ENCODE measurements around the gene HHIPL1.

The HHIPL1 gene

DNA sequence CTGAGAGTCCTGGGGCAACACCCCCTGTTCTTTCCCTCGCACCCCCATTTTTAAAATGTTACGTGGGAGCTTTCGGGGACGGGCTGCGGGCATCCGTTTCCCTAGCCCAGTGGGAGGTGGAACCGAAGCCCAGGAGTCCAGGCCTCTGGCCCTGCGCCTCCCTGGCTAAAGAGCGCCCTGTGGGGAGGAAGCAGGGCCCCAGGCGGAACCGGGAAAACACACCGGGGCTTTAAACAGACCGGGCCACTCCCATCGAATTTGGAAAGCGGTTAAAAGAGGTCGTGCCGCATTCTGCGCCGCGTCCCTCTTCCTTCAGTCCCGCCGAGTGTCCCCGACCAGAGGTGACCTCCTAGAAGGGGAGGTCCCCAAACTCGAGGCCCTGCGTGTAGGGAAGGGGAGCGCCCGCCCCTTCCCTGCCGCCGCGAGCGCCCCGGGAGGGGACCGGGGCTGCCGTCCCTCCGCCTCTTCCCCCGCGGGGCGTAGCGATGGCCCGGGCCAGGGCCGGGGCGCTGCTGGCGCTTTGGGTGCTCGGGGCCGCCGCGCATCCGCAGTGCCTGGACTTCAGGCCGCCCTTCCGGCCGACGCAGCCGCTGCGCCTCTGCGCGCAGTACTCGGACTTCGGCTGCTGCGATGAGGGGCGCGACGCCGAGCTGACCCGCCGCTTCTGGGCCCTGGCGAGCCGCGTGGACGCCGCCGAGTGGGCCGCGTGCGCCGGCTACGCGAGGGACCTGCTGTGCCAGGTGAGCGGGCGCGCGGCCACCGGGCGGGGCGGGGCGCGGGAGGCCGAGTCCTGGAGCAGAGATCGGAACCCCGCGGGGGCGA, at the start of gene HHIPL1:
Gene HHIPL1 (plus strand): TSS at position 407 of the 822 bp plus-strand sequence. CDS start 79 bp downstream, at position 486.
- Mint-ChIP-seq H3K27me3 (peaks cover 52% of the 10 kb centered on the region), H3K4me1 (ENCODE audit: low read depth) (no peaks in the 10 kb centered on the region), H3K27ac (no peak within 1 kb of the TSS), H3K36me3 (ENCODE audit: low read depth) (no peaks in the 10 kb centered on the region), H3K9me3 (no peaks in the 10 kb centered on the region), H3K4me3 (no peak within 1 kb of the TSS)
- intact Hi-C loops (cut with micrococcal nuclease) = no loop called here

DNA sequence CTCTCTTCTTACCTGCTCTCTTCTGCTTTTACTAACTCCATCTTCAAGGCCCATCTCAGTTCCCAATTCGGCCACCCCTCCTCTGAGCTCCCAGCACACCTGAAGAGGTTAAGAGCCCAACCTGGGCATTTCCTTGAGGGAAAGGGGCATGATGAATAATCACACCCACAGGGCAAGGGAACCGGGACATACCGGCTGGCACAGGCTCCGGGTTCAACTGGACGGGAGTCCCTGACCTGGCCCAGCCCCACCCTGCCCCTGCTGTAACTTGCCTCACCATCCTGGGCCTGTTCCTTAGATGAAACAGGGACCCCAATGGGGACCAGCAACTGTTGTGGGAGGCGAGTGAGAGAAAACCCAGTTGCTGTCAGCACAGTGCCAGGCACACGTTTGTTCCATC, 49.4 kb upstream of the HHIPL1 start:
- intact Hi-C loops (cut with micrococcal nuclease) = no loop called here
- Mint-ChIP-seq H3K36me3 (ENCODE audit: low read depth) (no peaks in the 10 kb centered on the region), H3K27ac (no peak overlapping the region), H3K9me3 (no peaks in the 10 kb centered on the region), H3K4me3 (no peak overlapping the region), H3K4me1 (ENCODE audit: low read depth) (no peaks in the 10 kb centered on the region), H3K27me3 (peaks cover 9% of the 10 kb centered on the region)

DNA sequence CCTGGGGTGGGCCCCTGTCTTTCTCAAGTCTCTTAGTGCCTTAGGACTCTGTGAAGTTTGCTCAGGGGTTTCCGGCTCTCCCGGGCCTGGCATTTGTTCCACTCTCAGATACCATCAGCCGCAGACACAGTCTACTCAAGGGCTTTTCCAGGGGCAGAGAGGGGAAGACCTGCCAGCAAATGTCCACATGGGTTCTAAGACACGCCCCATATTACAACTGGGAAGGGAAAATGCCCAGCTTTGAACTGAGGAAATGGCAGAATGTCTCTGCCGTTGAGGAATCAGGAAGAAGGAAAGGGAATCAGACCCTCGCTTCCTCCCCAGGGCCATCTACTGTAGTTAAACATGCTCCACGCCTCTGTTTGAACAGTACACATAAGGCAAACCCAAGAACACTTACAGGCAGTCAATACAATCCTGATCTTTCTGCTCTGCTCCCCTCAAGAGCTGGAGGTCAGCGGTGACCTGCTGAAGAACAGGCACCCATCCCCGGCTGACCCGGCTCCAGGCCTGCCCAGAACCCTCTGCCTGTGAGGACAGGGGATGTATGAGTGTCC, 48.8 kb upstream of the HHIPL1 start:
- H3K9me3 Mint-ChIP-seq = no peaks in the 10 kb centered on the region
- H3K4me1 Mint-ChIP-seq (ENCODE audit: low read depth) = no peaks in the 10 kb centered on the region
- no peak overlapping the region for H3K27ac Mint-ChIP-seq
- no peak overlapping the region for H3K4me3 Mint-ChIP-seq
- H3K27me3 Mint-ChIP-seq = peaks cover 15% of the 10 kb centered on the region
- intact Hi-C loops (cut with micrococcal nuclease) = no loop called here
- no peaks in the 10 kb centered on the region for H3K36me3 Mint-ChIP-seq (ENCODE audit: low read depth)

DNA sequence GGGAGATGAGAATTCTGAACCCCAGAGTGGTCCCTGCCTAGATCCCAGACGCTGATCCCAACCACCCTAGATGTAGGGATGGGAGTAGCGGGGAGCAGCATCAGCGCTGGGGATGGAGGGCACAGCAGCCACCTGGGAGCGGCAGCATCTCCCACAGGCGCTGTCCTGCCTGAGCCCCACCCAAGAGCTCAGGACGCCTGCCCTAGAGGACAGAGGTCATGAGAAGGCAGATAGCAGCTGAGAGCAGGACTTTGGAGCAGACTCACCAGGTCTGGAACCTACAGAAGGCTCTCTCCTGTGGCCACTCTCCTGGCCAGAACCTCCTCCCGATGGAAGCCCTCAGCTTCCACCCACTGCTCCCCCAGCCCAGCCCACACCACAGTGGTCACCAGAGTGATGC, 48.2 kb upstream of the HHIPL1 start:
- no peaks in the 10 kb centered on the region for H3K4me1 Mint-ChIP-seq (ENCODE audit: low read depth)
- no peaks in the 10 kb centered on the region for H3K36me3 Mint-ChIP-seq (ENCODE audit: low read depth)
- H3K27me3 Mint-ChIP-seq = peaks cover 20% of the 10 kb centered on the region
- H3K27ac Mint-ChIP-seq = no peak overlapping the region
- no peak overlapping the region for H3K4me3 Mint-ChIP-seq
- H3K9me3 Mint-ChIP-seq = no peaks in the 10 kb centered on the region
- intact Hi-C loops (cut with micrococcal nuclease) = no loop called here

DNA sequence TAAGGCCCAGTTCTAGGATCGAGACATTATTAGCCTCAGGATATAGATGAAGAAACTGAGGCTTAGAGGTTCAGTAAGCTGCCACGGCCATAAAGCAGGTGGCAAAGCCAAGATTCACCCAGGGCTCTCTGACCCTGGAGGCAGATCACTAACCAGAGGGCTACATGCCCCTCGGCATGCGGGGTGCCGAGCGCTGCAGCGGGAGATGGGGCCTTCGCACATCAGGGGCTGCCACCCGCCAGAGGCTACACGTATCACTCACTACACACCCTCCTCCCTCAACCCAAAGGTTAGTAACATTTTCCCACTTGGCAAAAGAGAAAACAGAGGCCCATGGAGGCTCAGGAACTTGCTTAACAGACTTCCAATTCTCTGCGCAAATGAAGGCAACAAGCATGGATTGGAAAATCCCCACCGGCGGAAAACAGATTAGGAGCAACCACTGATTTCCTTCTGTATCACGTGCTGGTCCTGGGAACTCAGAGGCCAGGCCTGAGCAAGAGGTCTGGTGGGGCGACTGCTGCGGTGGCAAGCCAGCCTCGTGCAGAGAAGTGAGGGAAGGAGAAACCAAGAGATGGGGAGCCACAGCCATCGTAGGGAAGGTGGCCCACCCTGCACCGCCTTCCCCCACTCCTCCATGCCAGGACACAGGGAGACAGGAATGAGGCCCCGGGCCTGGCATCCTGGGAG, 46.9 kb upstream of the HHIPL1 start:
- Mint-ChIP-seq H3K36me3 (ENCODE audit: low read depth) (no peaks in the 10 kb centered on the region), H3K9me3 (no peaks in the 10 kb centered on the region), H3K27ac (no peak overlapping the region), H3K27me3 (peaks cover 32% of the 10 kb centered on the region), H3K4me3 (no peak overlapping the region), H3K4me1 (ENCODE audit: low read depth) (no peaks in the 10 kb centered on the region)
- intact Hi-C loops (cut with micrococcal nuclease) = no loop called here

DNA sequence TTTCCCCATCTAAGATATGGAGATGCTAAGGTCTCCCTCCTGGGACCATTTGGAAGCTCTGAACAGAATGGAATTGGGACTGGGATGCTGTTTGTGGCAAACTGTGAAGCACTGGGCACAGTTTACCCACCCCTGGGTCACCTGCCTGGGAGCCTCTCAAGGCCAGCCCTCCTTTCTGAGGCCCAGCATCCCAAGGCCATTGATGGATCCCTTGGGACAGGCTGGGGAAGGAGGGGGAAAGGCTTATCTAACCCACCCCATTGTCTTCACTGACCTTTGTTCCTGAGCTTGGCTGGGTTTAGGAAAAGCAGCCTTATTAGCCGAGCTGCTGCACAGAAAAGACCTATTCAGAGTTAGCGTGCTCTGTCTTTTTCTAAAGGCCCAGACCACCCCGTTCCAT, 46.2 kb upstream of the HHIPL1 start:
- H3K4me3 Mint-ChIP-seq = no peak overlapping the region
- no peak overlapping the region for H3K27ac Mint-ChIP-seq
- H3K27me3 Mint-ChIP-seq = peaks cover 37% of the 10 kb centered on the region
- H3K4me1 Mint-ChIP-seq (ENCODE audit: low read depth) = no peaks in the 10 kb centered on the region
- intact Hi-C loops (cut with micrococcal nuclease) = no loop called here
- no peaks in the 10 kb centered on the region for H3K9me3 Mint-ChIP-seq
- no peaks in the 10 kb centered on the region for H3K36me3 Mint-ChIP-seq (ENCODE audit: low read depth)

DNA sequence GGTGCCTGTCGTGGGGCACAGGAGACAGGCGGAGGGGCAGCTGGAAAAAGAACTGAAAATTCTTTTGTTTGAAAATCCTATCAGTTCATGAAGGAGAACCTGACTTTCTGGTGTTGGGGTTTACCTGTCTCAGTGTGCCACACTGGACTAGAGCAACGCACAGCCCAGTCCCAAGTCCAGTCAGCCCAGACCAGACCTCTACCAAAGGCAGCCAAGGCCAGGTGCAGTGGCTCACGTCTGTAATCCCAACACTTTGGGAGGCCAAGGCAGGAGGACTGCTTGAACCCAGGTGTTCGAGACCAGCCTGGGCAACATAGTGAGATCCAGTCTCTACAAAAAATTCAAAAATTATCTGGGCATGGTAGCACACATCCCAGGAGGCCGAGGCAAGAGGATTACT, 45.5 kb upstream of the HHIPL1 start:
- H3K4me3 Mint-ChIP-seq = no peak overlapping the region
- no peak overlapping the region for H3K27ac Mint-ChIP-seq
- intact Hi-C loops (cut with micrococcal nuclease) = no loop called here
- peaks cover 37% of the 10 kb centered on the region for H3K27me3 Mint-ChIP-seq
- H3K4me1 Mint-ChIP-seq (ENCODE audit: low read depth) = no peaks in the 10 kb centered on the region
- no peaks in the 10 kb centered on the region for H3K36me3 Mint-ChIP-seq (ENCODE audit: low read depth)
- no peaks in the 10 kb centered on the region for H3K9me3 Mint-ChIP-seq

DNA sequence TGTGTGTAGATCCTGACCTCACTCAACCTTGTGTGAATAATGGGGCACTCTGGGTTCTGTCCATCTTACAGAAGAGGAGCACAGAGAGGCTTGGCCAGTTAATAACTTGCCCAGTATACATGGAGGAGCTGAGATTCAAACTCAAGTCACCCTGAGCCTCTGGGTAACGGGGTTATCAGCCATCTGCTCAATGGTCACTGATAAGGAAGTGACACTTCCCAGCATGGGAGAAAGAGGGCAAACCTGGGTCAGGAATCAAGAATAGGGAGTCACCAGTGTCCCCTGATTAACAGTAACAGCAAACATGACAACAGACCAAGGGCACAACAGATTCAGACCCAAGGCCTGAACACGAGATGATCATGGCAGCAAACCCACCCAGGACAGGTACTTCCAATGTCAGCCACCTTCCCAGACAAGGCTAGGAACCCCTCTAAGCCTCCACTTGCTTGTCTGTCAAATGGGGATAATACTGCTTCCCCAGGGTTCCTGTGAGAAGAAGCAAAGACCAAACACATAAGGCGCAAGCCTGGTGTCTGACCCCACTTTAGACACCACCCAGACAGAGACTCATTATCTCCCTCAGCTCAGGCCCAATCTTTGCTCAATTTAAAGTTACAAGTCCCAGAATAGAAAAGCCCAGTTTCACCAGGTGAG, 44.6 kb upstream of the HHIPL1 start:
- intact Hi-C loops (cut with micrococcal nuclease) = no loop called here
- Mint-ChIP-seq H3K9me3 (no peaks in the 10 kb centered on the region), H3K4me3 (no peak overlapping the region), H3K36me3 (ENCODE audit: low read depth) (no peaks in the 10 kb centered on the region), H3K27ac (no peak overlapping the region), H3K27me3 (peaks cover 46% of the 10 kb centered on the region), H3K4me1 (ENCODE audit: low read depth) (peaks cover 2% of the 10 kb centered on the region)

DNA sequence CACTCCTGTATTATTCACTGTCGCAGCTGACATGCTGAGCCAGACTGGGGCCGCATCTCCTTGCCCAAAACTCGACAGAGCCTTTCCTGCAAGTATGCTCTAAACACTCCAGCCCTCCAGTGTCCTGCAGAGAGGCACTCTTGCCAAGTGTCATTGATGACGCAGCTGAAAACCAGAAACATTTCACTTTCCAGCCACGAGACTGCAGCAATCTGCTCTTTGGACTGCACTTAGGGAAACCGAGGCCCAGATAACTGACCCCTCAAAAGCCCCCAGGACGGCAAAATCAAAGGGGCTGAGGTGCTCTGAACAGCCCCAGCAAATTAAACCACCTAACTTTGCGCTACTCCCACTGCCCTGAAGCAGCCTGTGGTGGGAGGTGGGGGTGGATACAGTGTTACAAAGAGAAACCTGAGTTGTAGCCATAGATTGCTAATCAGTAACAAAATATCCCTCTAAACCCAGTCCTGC, 43.5 kb upstream of the HHIPL1 start:
- no peaks in the 10 kb centered on the region for H3K9me3 Mint-ChIP-seq
- H3K36me3 Mint-ChIP-seq (ENCODE audit: low read depth) = no peaks in the 10 kb centered on the region
- peaks cover 57% of the 10 kb centered on the region for H3K27me3 Mint-ChIP-seq
- H3K4me1 Mint-ChIP-seq (ENCODE audit: low read depth) = peaks cover 7% of the 10 kb centered on the region
- H3K4me3 Mint-ChIP-seq = no peak overlapping the region
- no peak overlapping the region for H3K27ac Mint-ChIP-seq
- intact Hi-C loops (cut with micrococcal nuclease) = no loop called here

DNA sequence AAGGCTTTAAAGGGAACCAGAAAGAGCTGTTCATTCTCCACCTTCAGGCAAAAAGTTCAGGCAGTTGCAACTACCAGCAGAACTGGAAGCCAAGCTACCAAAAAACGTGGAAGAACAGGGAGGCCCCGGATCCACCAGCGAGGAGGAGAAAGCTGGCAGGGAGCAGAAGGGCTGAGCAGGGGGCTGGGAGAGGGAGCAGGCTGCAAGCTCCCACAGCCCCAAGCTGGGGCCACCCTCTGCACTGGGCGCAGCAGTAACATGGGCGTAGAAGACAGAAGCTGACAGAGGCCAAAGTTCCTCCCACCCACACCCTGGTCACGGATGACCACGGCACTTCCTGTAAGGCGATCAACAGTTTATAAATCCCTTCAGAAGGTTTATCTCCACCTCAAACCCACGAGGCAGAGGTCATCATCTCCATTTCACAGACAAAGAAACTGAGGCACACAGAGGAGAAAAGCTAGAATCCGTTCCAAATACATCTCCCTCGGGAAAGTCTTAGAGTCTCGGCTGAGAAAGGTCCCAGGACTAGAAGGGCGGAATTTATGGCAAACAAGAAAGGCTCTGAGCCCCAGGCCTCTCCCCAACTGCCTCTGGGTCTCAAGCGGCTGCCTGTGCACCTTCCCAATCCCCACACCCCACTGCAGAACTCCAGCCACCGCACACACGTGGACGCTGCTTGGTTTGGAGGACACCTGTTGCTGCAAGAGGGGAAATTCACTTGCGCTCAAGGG, 42.7 kb upstream of the HHIPL1 start:
- Mint-ChIP-seq H3K27ac (no peak overlapping the region), H3K4me3 (no peak overlapping the region), H3K9me3 (no peaks in the 10 kb centered on the region), H3K36me3 (ENCODE audit: low read depth) (no peaks in the 10 kb centered on the region), H3K4me1 (ENCODE audit: low read depth) (peaks cover 7% of the 10 kb centered on the region), H3K27me3 (peaks cover 64% of the 10 kb centered on the region)
- intact Hi-C loops (cut with micrococcal nuclease) = no loop called here

DNA sequence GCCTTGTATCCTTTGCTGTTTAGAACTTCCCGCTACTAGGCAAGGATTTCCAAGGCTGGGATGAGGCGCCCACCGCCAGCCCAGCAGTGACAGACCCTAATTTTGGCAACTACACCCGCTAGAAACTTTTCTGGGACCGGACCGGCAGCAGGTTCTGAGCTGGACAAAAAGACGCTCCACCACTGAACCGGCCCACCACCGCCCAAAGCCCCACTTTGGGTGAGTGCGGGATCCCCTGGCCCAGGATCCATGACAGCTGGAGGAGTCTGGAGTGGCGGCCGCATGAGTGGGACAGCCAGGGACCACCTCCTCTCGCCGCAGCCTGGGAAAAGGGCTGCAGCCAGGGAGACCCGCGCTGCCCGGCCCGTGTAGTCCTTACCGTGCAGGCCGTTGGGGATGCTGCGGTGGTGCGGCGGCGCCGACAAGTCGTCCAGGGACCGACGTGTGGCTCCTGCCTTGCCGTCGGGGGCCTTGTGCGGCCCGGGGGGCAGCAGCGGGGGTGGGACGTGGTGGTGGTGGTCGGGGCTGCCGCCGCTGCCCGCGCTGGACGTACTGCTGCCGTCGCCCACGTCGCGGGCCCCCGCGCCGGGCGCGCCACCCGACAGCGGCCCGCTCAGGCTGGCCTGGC, 42.0 kb upstream of the HHIPL1 start:
- intact Hi-C loops (cut with micrococcal nuclease) = no loop called here
- peaks cover 68% of the 10 kb centered on the region for H3K27me3 Mint-ChIP-seq
- H3K36me3 Mint-ChIP-seq (ENCODE audit: low read depth) = no peaks in the 10 kb centered on the region
- H3K4me1 Mint-ChIP-seq (ENCODE audit: low read depth) = peaks cover 7% of the 10 kb centered on the region
- H3K27ac Mint-ChIP-seq = no peak overlapping the region
- peak overlapping the region; percentile 17 for H3K4me3 Mint-ChIP-seq
- H3K9me3 Mint-ChIP-seq = no peaks in the 10 kb centered on the region

DNA sequence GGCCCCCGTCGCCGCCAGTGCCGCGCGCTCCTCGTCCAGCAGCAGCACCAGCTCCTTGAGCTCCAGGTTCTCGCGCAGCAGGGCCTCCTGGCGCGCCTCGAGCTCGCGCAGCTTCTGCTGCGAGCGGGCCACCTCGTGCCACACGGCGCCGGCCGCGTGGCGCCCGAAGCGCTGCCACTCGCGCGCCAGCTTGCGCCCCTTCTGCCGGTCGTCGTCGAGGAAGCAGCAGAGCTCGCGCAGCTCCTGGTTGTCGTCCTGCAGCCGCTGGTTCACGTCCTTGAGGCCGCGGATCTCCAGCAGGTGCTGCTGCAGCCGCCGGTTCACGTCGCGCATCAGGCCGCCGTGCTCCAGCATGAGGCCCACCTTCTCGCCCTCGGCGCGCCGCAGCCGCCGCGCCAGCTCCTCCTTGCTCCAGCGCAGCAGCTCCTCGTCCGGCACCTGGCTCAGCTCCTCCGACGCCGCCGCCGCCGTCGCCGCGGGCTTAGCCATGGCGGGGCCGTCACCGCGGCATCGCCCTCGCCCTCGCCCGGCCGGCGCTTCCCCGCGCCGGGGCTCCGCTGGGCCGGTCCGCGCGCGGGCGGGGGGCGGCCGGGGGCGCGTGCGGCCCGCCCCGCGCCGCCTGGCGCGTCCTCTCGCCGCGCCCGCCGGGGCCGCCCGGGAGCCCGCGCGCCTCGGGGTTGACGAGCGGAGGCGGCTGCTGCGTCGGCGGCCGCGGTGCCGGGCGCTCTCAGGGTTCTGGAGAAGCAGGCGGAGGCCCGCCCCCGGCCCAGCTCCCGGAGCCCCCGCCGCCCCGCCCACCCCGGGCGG, 41.3 kb upstream of the HHIPL1 start, which contains the start of gene CCDC85C:
Gene CCDC85C (minus strand): TSS at position 737 of the 807 bp plus-strand sequence. CDS start 248 bp downstream, at position 489.
- intact Hi-C loops (cut with micrococcal nuclease) = no loop called here
- H3K36me3 Mint-ChIP-seq (ENCODE audit: low read depth) = no peaks in the 10 kb centered on the region
- no peak within 1 kb of the TSS for H3K27ac Mint-ChIP-seq
- no peaks in the 10 kb centered on the region for H3K9me3 Mint-ChIP-seq
- peaks cover 68% of the 10 kb centered on the region for H3K27me3 Mint-ChIP-seq
- H3K4me1 Mint-ChIP-seq (ENCODE audit: low read depth) = peaks cover 7% of the 10 kb centered on the region
- H3K4me3 Mint-ChIP-seq = peak within 1 kb of the TSS; percentile 69
